ENCODE measurements around the gene RAB11FIP4. TPM values are rescaled to one million over a fixed set of nuclear protein-coding genes. Genes with fewer than 3 reads are reported as not detected.

The RAB11FIP4 gene
- total RNA-seq, 1 donor from 2014 or later = 103 TPM

GRCh38 chr17:31444026-31444425 lies 52.6 kb downstream of the RAB11FIP4 start:
- H3K4me3 Mint-ChIP-seq (ENCODE audit: unreplicated experiment) = no peak overlapping the region
- peaks cover under 1% of the 10 kb centered on the region for H3K27me3 Mint-ChIP-seq (ENCODE audit: unreplicated experiment)
- no peaks in the 10 kb centered on the region for H3K4me1 Mint-ChIP-seq (ENCODE audit: low read depth, unreplicated experiment)
- no peak overlapping the region for H3K27ac Mint-ChIP-seq (ENCODE audit: unreplicated experiment)
- no peaks in the 10 kb centered on the region for H3K9me3 Mint-ChIP-seq (ENCODE audit: unreplicated experiment)
- DNase-seq = no peak
- no peak for TF ChIP-seq CTCF (IDR thresholded peaks at IDR 0.05; ENCODE audit: partially characterized antibody, unreplicated experiment)
- no peaks in the 10 kb centered on the region for H3K36me3 Mint-ChIP-seq (ENCODE audit: unreplicated experiment)

GRCh38 chr17:31446195-31446967 lies 54.9 kb downstream of the RAB11FIP4 start:
- H3K27me3 Mint-ChIP-seq (ENCODE audit: unreplicated experiment) = peaks cover 4% of the 10 kb centered on the region
- no peaks in the 10 kb centered on the region for H3K4me1 Mint-ChIP-seq (ENCODE audit: low read depth, unreplicated experiment)
- no peak for DNase-seq
- no peak overlapping the region for H3K4me3 Mint-ChIP-seq (ENCODE audit: unreplicated experiment)
- no peak for TF ChIP-seq CTCF (IDR thresholded peaks at IDR 0.05; ENCODE audit: partially characterized antibody, unreplicated experiment)
- H3K27ac Mint-ChIP-seq (ENCODE audit: unreplicated experiment) = no peak overlapping the region
- no peaks in the 10 kb centered on the region for H3K36me3 Mint-ChIP-seq (ENCODE audit: unreplicated experiment)
- H3K9me3 Mint-ChIP-seq (ENCODE audit: unreplicated experiment) = no peaks in the 10 kb centered on the region

GRCh38 chr17:31448467-31449077 lies 57.1 kb downstream of the RAB11FIP4 start:
- H3K27ac Mint-ChIP-seq (ENCODE audit: unreplicated experiment) = no peak overlapping the region
- peaks cover 4% of the 10 kb centered on the region for H3K27me3 Mint-ChIP-seq (ENCODE audit: unreplicated experiment)
- no peak for TF ChIP-seq CTCF (IDR thresholded peaks at IDR 0.05; ENCODE audit: partially characterized antibody, unreplicated experiment)

GRCh38 chr17:31449111-31449510 lies 57.6 kb downstream of the RAB11FIP4 start:
- DNase-seq = no peak
- no peaks in the 10 kb centered on the region for H3K36me3 Mint-ChIP-seq (ENCODE audit: unreplicated experiment)
- no peak overlapping the region for H3K4me3 Mint-ChIP-seq (ENCODE audit: unreplicated experiment)
- H3K27me3 Mint-ChIP-seq (ENCODE audit: unreplicated experiment) = peaks cover 4% of the 10 kb centered on the region
- peaks cover 8% of the 10 kb centered on the region for H3K4me1 Mint-ChIP-seq (ENCODE audit: low read depth, unreplicated experiment)
- no peak overlapping the region for H3K27ac Mint-ChIP-seq (ENCODE audit: unreplicated experiment)
- H3K9me3 Mint-ChIP-seq (ENCODE audit: unreplicated experiment) = no peaks in the 10 kb centered on the region
- no peak for TF ChIP-seq CTCF (IDR thresholded peaks at IDR 0.05; ENCODE audit: partially characterized antibody, unreplicated experiment)

More at GRCh38 chr17:31448467-31449077, 57.1 kb downstream of the RAB11FIP4 start:
- DNase-seq = no peak
- Mint-ChIP-seq H3K4me3 (ENCODE audit: unreplicated experiment) (no peak overlapping the region), H3K36me3 (ENCODE audit: unreplicated experiment) (no peaks in the 10 kb centered on the region), H3K9me3 (ENCODE audit: unreplicated experiment) (no peaks in the 10 kb centered on the region), H3K4me1 (ENCODE audit: low read depth, unreplicated experiment) (peaks cover 8% of the 10 kb centered on the region)

GRCh38 chr17:31449746-31450145 lies 58.3 kb downstream of the RAB11FIP4 start:
- no peak overlapping the region for H3K27ac Mint-ChIP-seq (ENCODE audit: unreplicated experiment)

More at GRCh38 chr17:31449746-31450145, 58.3 kb downstream of the RAB11FIP4 start:
- Mint-ChIP-seq H3K36me3 (ENCODE audit: unreplicated experiment) (no peaks in the 10 kb centered on the region), H3K27me3 (ENCODE audit: unreplicated experiment) (peaks cover 4% of the 10 kb centered on the region), H3K4me1 (ENCODE audit: low read depth, unreplicated experiment) (peaks cover 8% of the 10 kb centered on the region), H3K4me3 (ENCODE audit: unreplicated experiment) (no peak overlapping the region), H3K9me3 (ENCODE audit: unreplicated experiment) (no peaks in the 10 kb centered on the region)
- DNase-seq = no peak
- TF ChIP-seq CTCF (IDR thresholded peaks at IDR 0.05; ENCODE audit: partially characterized antibody, unreplicated experiment) = no peak

All from glutamatergic neuron (in vitro differentiated cells).